ENCODE data around the gene EEF1G. TPM values are rescaled to one million over a fixed set of nuclear protein-coding genes. Genes with fewer than 3 reads are reported as not detected.

Gene EEF1G
- total RNA-seq, 1 experiment from 2014 or later, result 1,667 TPM

GRCh38 chr11:62602141-62603071 lies 28.7 kb upstream of the EEF1G start (continued):
- TF ChIP-seq ZNF512 (CRISPR knock-in tag; IDR thresholded peaks at IDR 0.05; ENCODE audit: borderline replicate concordance), result no peak
- TF ChIP-seq NFYB (CRISPR knock-in tag; conservative IDR thresholded peaks at IDR 0.05; ENCODE audit: low read depth), result no peak
- TF ChIP-seq E2F1 (CRISPR knock-in tag; IDR thresholded peaks at IDR 0.05), result peak; percentile 76; the same call in 1 of the 2 replicates
- peak; percentile 76; the same call in 1 of the 2 replicates for TF ChIP-seq JUN (CRISPR knock-in tag; IDR thresholded peaks at IDR 0.05)
- TF ChIP-seq, protein P1, sequence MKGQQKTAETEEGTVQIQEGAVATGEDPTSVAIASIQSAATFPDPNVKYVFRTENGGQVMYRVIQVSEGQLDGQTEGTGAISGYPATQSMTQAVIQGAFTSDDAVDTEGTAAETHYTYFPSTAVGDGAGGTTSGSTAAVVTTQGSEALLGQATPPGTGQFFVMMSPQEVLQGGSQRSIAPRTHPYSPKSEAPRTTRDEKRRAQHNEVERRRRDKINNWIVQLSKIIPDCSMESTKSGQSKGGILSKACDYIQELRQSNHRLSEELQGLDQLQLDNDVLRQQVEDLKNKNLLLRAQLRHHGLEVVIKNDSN (CRISPR knock-in tag; IDR thresholded peaks at IDR 0.05), result peak; percentile 93
- 0 out of 2 replicates have a peak, but pooled peaks have one; percentile 69 for TF ChIP-seq RELA (CRISPR knock-in tag; IDR thresholded peaks at IDR 0.05; ENCODE audit: borderline replicate concordance)
- no peak for TF ChIP-seq EMX1 (CRISPR knock-in tag; IDR thresholded peaks at IDR 0.05)
- TF ChIP-seq ZNF232 (CRISPR knock-in tag; IDR thresholded peaks at IDR 0.05), result peak; percentile 78; the same call in 1 of the 2 replicates
- TF ChIP-seq, protein P2, sequence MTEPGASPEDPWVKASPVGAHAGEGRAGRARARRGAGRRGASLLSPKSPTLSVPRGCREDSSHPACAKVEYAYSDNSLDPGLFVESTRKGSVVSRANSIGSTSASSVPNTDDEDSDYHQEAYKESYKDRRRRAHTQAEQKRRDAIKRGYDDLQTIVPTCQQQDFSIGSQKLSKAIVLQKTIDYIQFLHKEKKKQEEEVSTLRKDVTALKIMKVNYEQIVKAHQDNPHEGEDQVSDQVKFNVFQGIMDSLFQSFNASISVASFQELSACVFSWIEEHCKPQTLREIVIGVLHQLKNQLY (CRISPR knock-in tag; IDR thresholded peaks at IDR 0.05), result 0 out of 2 replicates have a peak, but pooled peaks have one; percentile 5
- TF ChIP-seq, protein P3, sequence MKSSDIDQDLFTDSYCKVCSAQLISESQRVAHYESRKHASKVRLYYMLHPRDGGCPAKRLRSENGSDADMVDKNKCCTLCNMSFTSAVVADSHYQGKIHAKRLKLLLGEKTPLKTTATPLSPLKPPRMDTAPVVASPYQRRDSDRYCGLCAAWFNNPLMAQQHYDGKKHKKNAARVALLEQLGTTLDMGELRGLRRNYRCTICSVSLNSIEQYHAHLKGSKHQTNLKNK (CRISPR knock-in tag; IDR thresholded peaks at IDR 0.05), result no peak
- TF ChIP-seq ZNF532 (CRISPR knock-in tag; IDR thresholded peaks at IDR 0.05; ENCODE audit: borderline replicate concordance), result no peak
- TF ChIP-seq ZNF416 (CRISPR knock-in tag; IDR thresholded peaks at IDR 0.05), result no peak
- peak; percentile 88 for TF ChIP-seq FOXP1 (CRISPR knock-in tag; IDR thresholded peaks at IDR 0.05; ENCODE audit: borderline replicate concordance)
- TF ChIP-seq ETV6 (CRISPR knock-in tag; IDR thresholded peaks at IDR 0.05), result peak; percentile 58; the same call in 1 of the 2 replicates
- TF ChIP-seq CTCF (IDR thresholded peaks at IDR 0.05), result no peak
- TF ChIP-seq, protein P4, sequence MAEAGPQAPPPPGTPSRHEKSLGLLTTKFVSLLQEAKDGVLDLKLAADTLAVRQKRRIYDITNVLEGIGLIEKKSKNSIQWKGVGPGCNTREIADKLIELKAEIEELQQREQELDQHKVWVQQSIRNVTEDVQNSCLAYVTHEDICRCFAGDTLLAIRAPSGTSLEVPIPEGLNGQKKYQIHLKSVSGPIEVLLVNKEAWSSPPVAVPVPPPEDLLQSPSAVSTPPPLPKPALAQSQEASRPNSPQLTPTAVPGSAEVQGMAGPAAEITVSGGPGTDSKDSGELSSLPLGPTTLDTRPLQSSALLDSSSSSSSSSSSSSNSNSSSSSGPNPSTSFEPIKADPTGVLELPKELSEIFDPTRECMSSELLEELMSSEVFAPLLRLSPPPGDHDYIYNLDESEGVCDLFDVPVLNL (CRISPR knock-in tag; IDR thresholded peaks at IDR 0.05; ENCODE audit: borderline replicate concordance, low read depth), result no peak
- TF ChIP-seq, protein P5, sequence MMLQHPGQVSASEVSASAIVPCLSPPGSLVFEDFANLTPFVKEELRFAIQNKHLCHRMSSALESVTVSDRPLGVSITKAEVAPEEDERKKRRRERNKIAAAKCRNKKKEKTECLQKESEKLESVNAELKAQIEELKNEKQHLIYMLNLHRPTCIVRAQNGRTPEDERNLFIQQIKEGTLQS (CRISPR knock-in tag; conservative IDR thresholded peaks at IDR 0.05), result no peak
- no peak for TF ChIP-seq TEAD4 (CRISPR knock-in tag; IDR thresholded peaks at IDR 0.05)
- no peak for TF ChIP-seq ERG (CRISPR knock-in tag; IDR thresholded peaks at IDR 0.05)
- TF ChIP-seq MYBL2 (CRISPR knock-in tag; IDR thresholded peaks at IDR 0.05), result peak; percentile 88; the same call in 1 of the 2 replicates
- no peak for TF ChIP-seq ELF4 (CRISPR knock-in tag; IDR thresholded peaks at IDR 0.05; ENCODE audit: low read depth)
- TF ChIP-seq, protein P6, sequence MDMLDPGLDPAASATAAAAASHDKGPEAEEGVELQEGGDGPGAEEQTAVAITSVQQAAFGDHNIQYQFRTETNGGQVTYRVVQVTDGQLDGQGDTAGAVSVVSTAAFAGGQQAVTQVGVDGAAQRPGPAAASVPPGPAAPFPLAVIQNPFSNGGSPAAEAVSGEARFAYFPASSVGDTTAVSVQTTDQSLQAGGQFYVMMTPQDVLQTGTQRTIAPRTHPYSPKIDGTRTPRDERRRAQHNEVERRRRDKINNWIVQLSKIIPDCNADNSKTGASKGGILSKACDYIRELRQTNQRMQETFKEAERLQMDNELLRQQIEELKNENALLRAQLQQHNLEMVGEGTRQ (CRISPR knock-in tag; IDR thresholded peaks at IDR 0.05), result peak; percentile 94

Data from WTC11 (cell line).